KMS-11 (cell line): Measurements from ENCODE around the gene GCA.

ENCODE experiments used
- H2AFZ ChIP-seq: fragments of 200-600 bp; sonication (generic); 2 replicates; pipeline ENCODE4 v1.6.1; 2016; ENCODE audit warnings: antibody characterized with exemption, mixed run types, low read depth
- H3K27ac ChIP-seq: fragments of 200-600 bp; sonication (generic); 2 replicates; pipeline ENCODE4 v1.6.1; 2016; ENCODE audit warnings: mild to moderate bottlenecking, mixed run types
- H3K27me3 ChIP-seq: fragments of 200-600 bp; sonication (generic); 2 replicates; pipeline ENCODE4 v1.6.1; 2017; ENCODE audit warnings: mild to moderate bottlenecking, low read depth, mixed run types, moderate library complexity; ENCODE audit not compliant: insufficient read depth
- H3K36me3 ChIP-seq: fragments of 200-600 bp; sonication (generic); 2 replicates; pipeline ENCODE4 v1.6.1; 2017; ENCODE audit warnings: mild to moderate bottlenecking, mixed run types; ENCODE audit not compliant: insufficient read depth
- H3K4me1 ChIP-seq: fragments of 200-600 bp; sonication (generic); 2 replicates; pipeline ENCODE4 v1.6.1; 2016; ENCODE audit warnings: mild to moderate bottlenecking, low read depth, mixed run types; ENCODE audit not compliant: poor library complexity, severe bottlenecking
- H3K4me2 ChIP-seq: fragments of 200-600 bp; sonication (generic); 2 replicates; pipeline ENCODE4 v1.7.0; 2016; ENCODE audit warnings: mild to moderate bottlenecking, mixed run types
- H3K4me3 ChIP-seq: fragments of 200-600 bp; sonication (generic); IDR thresholded peaks from 2 replicates; pipeline ENCODE4 v1.6.1; 2017; ENCODE audit warnings: low read depth, low read length, mixed read lengths; ENCODE audit not compliant: insufficient read depth
- H3K79me2 ChIP-seq: fragments of 200-600 bp; sonication (generic); 2 replicates; pipeline ENCODE4 v1.6.1; 2016; ENCODE audit warnings: low read depth, mixed run types; ENCODE audit not compliant: insufficient read depth
- H3K9ac ChIP-seq: fragments of 200-600 bp; sonication (generic); 2 replicates; pipeline ENCODE4 v1.6.1; 2016; ENCODE audit warnings: mild to moderate bottlenecking, mixed run types
- H4K20me1 ChIP-seq: fragments of 200-600 bp; sonication (generic); 2 replicates; pipeline ENCODE4 v1.6.1; 2016; ENCODE audit warnings: mild to moderate bottlenecking, mixed run types; ENCODE audit not compliant: insufficient read depth
- CTCF ChIP-seq: fragments of 200-600 bp; sonication (generic); conservative IDR thresholded peaks from 2 replicates; pipeline ENCODE4 v1.6.1; 2017; ENCODE audit warnings: low read depth, mild to moderate bottlenecking, antibody characterized with exemption, low read length, moderate library complexity, mixed read lengths

Gene GCA

GRCh38 chr2:162400336-162400735 is 56.4 kb downstream of the GCA start:
- no peaks in the 10 kb centered on the region for H3K79me2 ChIP-seq
- no peaks in the 10 kb centered on the region for H3K27me3 ChIP-seq
- H3K4me2 ChIP-seq = no peak overlapping the region
- no peaks in the 10 kb centered on the region for H3K36me3 ChIP-seq
- H3K4me1 ChIP-seq = no peaks in the 10 kb centered on the region
- no peak overlapping the region for H3K4me3 ChIP-seq
- H3K27ac ChIP-seq = no peak overlapping the region
- TF ChIP-seq CTCF = no peak
- no peak overlapping the region for H2AFZ ChIP-seq
- H4K20me1 ChIP-seq = no peaks in the 10 kb centered on the region
- no peak overlapping the region for H3K9ac ChIP-seq

GRCh38 chr2:162401871-162402270 is 57.9 kb downstream of the GCA start:
- H3K4me2 ChIP-seq = no peak overlapping the region

GRCh38 chr2:162403884-162404283 is 60.0 kb downstream of the GCA start:
- no peaks in the 10 kb centered on the region for H4K20me1 ChIP-seq

More at GRCh38 chr2:162401871-162402270, 57.9 kb downstream of the GCA start:
- no peaks in the 10 kb centered on the region for H4K20me1 ChIP-seq
- no peak for TF ChIP-seq CTCF
- no peak overlapping the region for H3K9ac ChIP-seq
- no peak overlapping the region for H3K4me3 ChIP-seq
- no peaks in the 10 kb centered on the region for H3K27me3 ChIP-seq
- H3K4me1 ChIP-seq = no peaks in the 10 kb centered on the region
- H3K27ac ChIP-seq = no peak overlapping the region
- H3K36me3 ChIP-seq = no peaks in the 10 kb centered on the region
- H3K79me2 ChIP-seq = no peaks in the 10 kb centered on the region
- H2AFZ ChIP-seq = no peak overlapping the region

More at GRCh38 chr2:162403884-162404283, 60.0 kb downstream of the GCA start:
- Histone ChIP-seq H3K9ac (no peak overlapping the region), H3K27ac (no peak overlapping the region), H3K36me3 (no peaks in the 10 kb centered on the region), H3K27me3 (no peaks in the 10 kb centered on the region), H3K4me2 (no peak overlapping the region), H2AFZ (no peak overlapping the region), H3K4me1 (no peaks in the 10 kb centered on the region), H3K4me3 (no peak overlapping the region), H3K79me2 (no peaks in the 10 kb centered on the region)
- TF ChIP-seq CTCF = no peak
